ENCODE measurements around the gene SUGT1. TPM values are rescaled to one million over a fixed set of nuclear protein-coding genes. Genes with fewer than 3 reads are reported as not detected.

SUGT1 gene
- total and polyA plus RNA-seq, 2 donors (not counting 3 experiments of a cell fraction or from before 2014, with no cell fraction given): 21.7 to 78.8 TPM

GRCh38 chr13:52664272-52664671 lies 11.6 kb downstream of the SUGT1 start:
- dilution Hi-C loops (cut with MboI; ENCODE audit: extremely low pct_ligation_motif_present, low sequenced_read_pairs): no loop called here
- no peak overlapping the region for H3K9ac ChIP-seq (replicated peaks; ENCODE audit: extremely low read depth, insufficient read depth, low read length)
- no TSS peak for BruUV-seq (replicated peaks)
- no peaks in the 10 kb centered on the region for H3K4me1 ChIP-seq (ENCODE audit: control insufficient read depth, extremely low read depth, insufficient read depth, low read length)
- DNase-seq (ENCODE audit: low read depth, low spot score) (no peak), FAIRE-seq (no peak)
- no peak overlapping the region for H3K4me2 ChIP-seq (ENCODE audit: insufficient read depth, low read length)
- H3K9me3 ChIP-seq (replicated peaks; ENCODE audit: control insufficient read depth, insufficient read depth, low read length): no peaks in the 10 kb centered on the region
- H3K9me1 ChIP-seq (replicated peaks; ENCODE audit: control insufficient read depth, extremely low read depth, insufficient read depth, low read length): no peaks in the 10 kb centered on the region
- H3K79me2 ChIP-seq (ENCODE audit: control insufficient read depth, insufficient read depth, low read length): peaks cover 11% of the 10 kb centered on the region
- ChIA-PET CTCF (interaction anchor here (0.9 to 3.4 kb wide), 16 partner anchors 8 to 586 kb away, joined by 3 to 73 read pairs (median 10); partner anchors contain the start of genes HNRNPA1L2 and SUGT1), POLR2A (interaction anchor here (0.6 kb wide), 1 partner anchor 1598 kb away, joined by 3 read pairs; no protein-coding TSS in a partner anchor)
- no peak overlapping the region for H3K4me3 ChIP-seq (replicated peaks in 1 of 3; ENCODE audit: insufficient read depth in 1 of 3, low read depth in 1 of 3, low read length in 3 of 3)
- peaks cover 5 to 25% of the 10 kb centered on the region in 2 experiments for H3K36me3 ChIP-seq (ENCODE audit: control insufficient read depth in 2 of 2, extremely low read depth in 1 of 2, insufficient read depth in 2 of 2, low read length in 2 of 2)
- intact Hi-C loops (cut with micrococcal nuclease): loop anchor here (2.0 kb wide), 2 partner anchors 177 to 305 kb away; no protein-coding TSS in a partner anchor
- H3K27me3 ChIP-seq (ENCODE audit: control insufficient read depth in 2 of 2, insufficient read depth in 2 of 2, low read length in 2 of 2): no peaks in the 10 kb centered on the region
- TF ChIP-seq JUN (IDR thresholded peaks at IDR 0.05; ENCODE audit: borderline replicate concordance, insufficient read depth, insufficient read length, low read depth) (no peak), MAX (IDR thresholded peaks at IDR 0.05; ENCODE audit: insufficient read depth, insufficient read length) (no peak), CTCF (IDR thresholded peaks at IDR 0.05; ENCODE audit: extremely low read depth in 1 of 2, insufficient read depth in 1 of 2, low read depth in 1 of 2, low read length in 2 of 2) (no peak), MYC (IDR thresholded peaks at IDR 0.05; ENCODE audit: low read depth, low read length) (no peak), FOS (IDR thresholded peaks at IDR 0.05; ENCODE audit: borderline replicate concordance, insufficient read depth, low read length) (no peak), POLR2A (IDR thresholded peaks at IDR 0.05; ENCODE audit: low read depth, low read length) (no peak), GATA2 (IDR thresholded peaks at IDR 0.05; ENCODE audit: insufficient read depth, insufficient read length, low read depth, low read length) (no peak), POLR2AphosphoS5 (IDR thresholded peaks at IDR 0.05; ENCODE audit: insufficient read depth, low read depth, low read length) (no peak), EZH2 (IDR thresholded peaks at IDR 0.05; ENCODE audit: borderline replicate concordance, low read depth, low read length, severe bottlenecking) (no peak)
- H4K20me1 ChIP-seq (replicated peaks; ENCODE audit: control insufficient read depth, extremely low read depth, insufficient read depth, low read length): no peaks in the 10 kb centered on the region
- no peak overlapping the region for H2AFZ ChIP-seq (ENCODE audit: low read depth, low read length)
- no peak overlapping the region for H3K27ac ChIP-seq (ENCODE audit: insufficient read depth, low read depth, low read length)

All from endothelial cell of umbilical vein (primary cell).